GM12878 (cell line): ENCODE data around the gene CFI. TPM values are rescaled to one million over a fixed set of nuclear protein-coding genes. Genes with fewer than 3 reads are reported as not detected.

Experiments
- BCLAF1 ChIP-seq: fragments of 450-650 bp; IDR thresholded peaks from 2 replicates; pipeline ENCODE4 v1.6.1; 2017; ENCODE audit warnings: antibody characterized with exemption, mild to moderate bottlenecking, moderate library complexity
- CBFB ChIP-seq: IDR thresholded peaks from 2 replicates; pipeline ENCODE4 v1.6.1; 2016; ENCODE audit warnings: antibody characterized with exemption, low read depth
- E2F8 ChIP-seq: fragments of 450-650 bp; IDR thresholded peaks from 2 replicates; pipeline ENCODE4 v1.6.1; 2018; ENCODE audit warnings: mild to moderate bottlenecking, low read depth, moderate library complexity; ENCODE audit not compliant: partially characterized antibody
- ELK1 ChIP-seq: IDR thresholded peaks from 2 replicates; pipeline ENCODE4 v1.6.1; 2012; ENCODE audit warnings: low read depth, low read length, improper control_type of control experiment
- ESRRA ChIP-seq: IDR thresholded peaks from 2 replicates; pipeline ENCODE4 v1.6.1; 2012; ENCODE audit warnings: mild to moderate bottlenecking, low read length, improper control_type of control experiment
- IRF3 ChIP-seq: fragments of 450-650 bp; IDR thresholded peaks from 2 replicates; pipeline ENCODE4 v1.6.1; 2014; ENCODE audit warnings: mild to moderate bottlenecking
- IRF4 ChIP-seq: IDR thresholded peaks from 2 replicates; pipeline ENCODE4 v1.6.1; 2011; ENCODE audit warnings: low read depth, low read length
- MEF2B ChIP-seq: fragments of 450-650 bp; IDR thresholded peaks from 2 replicates; pipeline ENCODE4 v1.6.1; 2018; ENCODE audit warnings: mild to moderate bottlenecking, moderate library complexity; ENCODE audit not compliant: partially characterized antibody, poor library complexity, severe bottlenecking
- RBBP5 ChIP-seq: fragments of 200-600 bp; sonication (generic); conservative IDR thresholded peaks from 2 replicates; pipeline ENCODE4 v1.6.1; 2016
- RUNX3 ChIP-seq: IDR thresholded peaks from 2 replicates; pipeline ENCODE4 v1.6.1; 2012; ENCODE audit warnings: low read length, inconsistent platforms
- SMC3 ChIP-seq: IDR thresholded peaks from 2 replicates; pipeline ENCODE4 v1.6.1; 2011; ENCODE audit warnings: low read length, improper control_type of control experiment, borderline replicate concordance
- SUZ12 ChIP-seq: fragments of 200-600 bp; sonication (generic); IDR thresholded peaks from one replicate; pipeline ENCODE4 v1.6.1; 2018; ENCODE audit warnings: antibody characterized with exemption, mild to moderate bottlenecking; ENCODE audit not compliant: unreplicated experiment
- TCF12 ChIP-seq: IDR thresholded peaks from 2 replicates; pipeline ENCODE4 v1.6.1; 2011; ENCODE audit warnings: low read depth, mild to moderate bottlenecking, low read length
- WRNIP1 ChIP-seq: IDR thresholded peaks from 2 replicates; pipeline ENCODE4 v1.6.1; 2011; ENCODE audit warnings: low read depth, low read length, improper control_type of control experiment, borderline replicate concordance
- polyA plus RNA-seq, 11 experiments: library from polyadenylated mRNA; depleted of rRNA in 4 of 11; unstranded in 6 of 11; stranded (reverse) in 5 of 11; fragments of >200 nt; fragmentation: Nextera tagmentation in 4 of 11; fragmentation: Illumina TruSeq in 1 of 11; extraction: Ambion mirVana in 4 of 11; extraction: Trizol in 1 of 11; gene quantifications; 1 replicate in 1 of 11; 2 replicates in 10 of 11; pipeline versions ENCODE4 v1.2.1 to v1.2.3, GENCODE V29; 2011 to 2016; ENCODE audit warnings: inconsistent platforms in 2 of 11, missing spikeins in 2 of 11, low read depth in 1 of 11
- total RNA-seq, 4 experiments: library from RNA; depleted of rRNA in 3 of 4; stranded (reverse); fragments of >200 nt in 3 of 4; fragmentation: Illumina TruSeq in 1 of 4; extraction: Trizol in 1 of 4; gene quantifications; 2 replicates each; pipeline versions ENCODE4 v1.2.1 to v1.2.3, GENCODE V29; 2013 to 2021
- TF ChIP-seq, protein P1 (sequence below), 3 experiments: IDR thresholded peaks in 2 of 3; conservative IDR thresholded peaks in 1 of 3; 2 replicates each; pipeline ENCODE4 v1.5.1; 2011; ENCODE audit warnings: low read depth in 3 of 3, low read length in 3 of 3, mild to moderate bottlenecking in 3 of 3, control low read depth in 2 of 3, moderate library complexity in 2 of 3, inconsistent platforms in 1 of 3, mixed read lengths in 1 of 3; ENCODE audit not compliant: control insufficient read depth in 2 of 3, insufficient read depth in 1 of 3; ENCODE audit errors: extremely low read depth in 1 of 3
- TF ChIP-seq, protein P2 (sequence below): fragments of 450-650 bp; IDR thresholded peaks from 2 replicates; pipeline ENCODE4 v1.6.1; 2017; ENCODE audit warnings: mild to moderate bottlenecking, low read depth, inconsistent platforms; ENCODE audit not compliant: poor library complexity, severe bottlenecking

Gene CFI
- total and polyA plus RNA-seq, 10 of the 15 experiments (the other 5 are each of a cell fraction or from before 2014, with no cell fraction given) = 0.15 to 0.28 TPM; not detected in 8

DNA sequence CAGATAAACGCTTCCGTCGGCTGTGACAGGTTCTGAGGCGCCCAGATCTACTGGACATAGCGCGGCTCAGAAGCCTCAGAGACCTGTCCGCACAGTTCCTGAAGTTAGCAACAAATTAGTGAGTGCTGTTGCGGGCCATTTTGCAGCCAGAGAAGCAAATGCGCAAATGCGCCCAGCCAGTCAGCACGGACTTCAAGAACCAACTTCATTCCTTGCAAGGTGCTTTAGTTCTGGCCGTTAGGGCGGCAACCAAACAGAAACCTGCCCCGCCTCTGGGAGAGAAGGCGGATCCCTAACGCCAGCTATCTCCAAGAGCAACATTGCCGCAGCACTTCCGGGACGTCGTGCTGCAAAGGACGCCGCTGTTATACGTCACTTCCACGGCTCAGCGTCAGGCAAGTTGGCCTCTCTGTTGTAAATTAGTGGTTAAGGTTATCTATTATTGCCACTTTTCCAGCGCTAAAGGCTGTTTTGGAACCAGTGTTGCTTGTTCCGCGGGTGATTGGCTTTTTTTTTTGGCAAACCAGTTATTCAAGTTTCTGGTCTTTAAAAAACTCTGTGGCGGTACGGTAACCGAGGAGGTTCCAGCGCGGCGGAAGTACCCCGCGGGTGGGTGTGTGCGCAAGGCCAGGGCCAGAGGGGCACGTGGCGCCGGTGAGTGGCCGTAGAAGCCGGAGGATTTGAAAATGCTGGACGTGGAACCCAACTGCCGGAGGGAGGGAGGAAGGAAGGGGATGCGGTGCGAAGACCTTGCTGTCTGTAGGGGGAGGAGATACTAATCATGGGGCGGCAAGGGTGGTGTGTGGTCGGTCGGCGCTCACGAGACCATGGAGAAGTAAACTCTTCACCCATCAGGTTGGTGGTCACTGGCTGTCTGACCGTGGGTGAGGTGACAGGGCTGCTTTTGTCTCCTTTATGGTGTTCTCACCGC is 13.6 kb upstream of the CFI start, which contains the start of gene GAR1 (continued):
- TF ChIP-seq BCLAF1 = no peak
- TF ChIP-seq RUNX3 = peak; percentile 55
- no peak for TF ChIP-seq MEF2B
- peak; percentile 79 for TF ChIP-seq ELK1
- TF ChIP-seq, protein P1, sequence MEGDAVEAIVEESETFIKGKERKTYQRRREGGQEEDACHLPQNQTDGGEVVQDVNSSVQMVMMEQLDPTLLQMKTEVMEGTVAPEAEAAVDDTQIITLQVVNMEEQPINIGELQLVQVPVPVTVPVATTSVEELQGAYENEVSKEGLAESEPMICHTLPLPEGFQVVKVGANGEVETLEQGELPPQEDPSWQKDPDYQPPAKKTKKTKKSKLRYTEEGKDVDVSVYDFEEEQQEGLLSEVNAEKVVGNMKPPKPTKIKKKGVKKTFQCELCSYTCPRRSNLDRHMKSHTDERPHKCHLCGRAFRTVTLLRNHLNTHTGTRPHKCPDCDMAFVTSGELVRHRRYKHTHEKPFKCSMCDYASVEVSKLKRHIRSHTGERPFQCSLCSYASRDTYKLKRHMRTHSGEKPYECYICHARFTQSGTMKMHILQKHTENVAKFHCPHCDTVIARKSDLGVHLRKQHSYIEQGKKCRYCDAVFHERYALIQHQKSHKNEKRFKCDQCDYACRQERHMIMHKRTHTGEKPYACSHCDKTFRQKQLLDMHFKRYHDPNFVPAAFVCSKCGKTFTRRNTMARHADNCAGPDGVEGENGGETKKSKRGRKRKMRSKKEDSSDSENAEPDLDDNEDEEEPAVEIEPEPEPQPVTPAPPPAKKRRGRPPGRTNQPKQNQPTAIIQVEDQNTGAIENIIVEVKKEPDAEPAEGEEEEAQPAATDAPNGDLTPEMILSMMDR (IDR thresholded peaks at IDR 0.05 in 2 of 3, conservative IDR thresholded peaks at IDR 0.05 in 1 of 3; ENCODE audit: control insufficient read depth in 2 of 3, extremely low read depth in 1 of 3, insufficient read depth in 1 of 3, low read depth in 3 of 3, low read length in 3 of 3) = 0 out of 6 replicates have a peak, but pooled peaks of 1 of the 3 experiments have one; percentile 2
- TF ChIP-seq TCF12 = no peak
- TF ChIP-seq WRNIP1 = no peak
- no peak for TF ChIP-seq SMC3
- peak; percentile 89 for TF ChIP-seq E2F8
- peak; percentile 33; the same call in 1 of the 2 replicates for TF ChIP-seq IRF4
- no peak for TF ChIP-seq SUZ12
- TF ChIP-seq ESRRA = no peak
- peak; percentile 83; the same call in 1 of the 2 replicates for TF ChIP-seq CBFB
- no peak for TF ChIP-seq RBBP5
- TF ChIP-seq IRF3 = no peak
- TF ChIP-seq, protein P2, sequence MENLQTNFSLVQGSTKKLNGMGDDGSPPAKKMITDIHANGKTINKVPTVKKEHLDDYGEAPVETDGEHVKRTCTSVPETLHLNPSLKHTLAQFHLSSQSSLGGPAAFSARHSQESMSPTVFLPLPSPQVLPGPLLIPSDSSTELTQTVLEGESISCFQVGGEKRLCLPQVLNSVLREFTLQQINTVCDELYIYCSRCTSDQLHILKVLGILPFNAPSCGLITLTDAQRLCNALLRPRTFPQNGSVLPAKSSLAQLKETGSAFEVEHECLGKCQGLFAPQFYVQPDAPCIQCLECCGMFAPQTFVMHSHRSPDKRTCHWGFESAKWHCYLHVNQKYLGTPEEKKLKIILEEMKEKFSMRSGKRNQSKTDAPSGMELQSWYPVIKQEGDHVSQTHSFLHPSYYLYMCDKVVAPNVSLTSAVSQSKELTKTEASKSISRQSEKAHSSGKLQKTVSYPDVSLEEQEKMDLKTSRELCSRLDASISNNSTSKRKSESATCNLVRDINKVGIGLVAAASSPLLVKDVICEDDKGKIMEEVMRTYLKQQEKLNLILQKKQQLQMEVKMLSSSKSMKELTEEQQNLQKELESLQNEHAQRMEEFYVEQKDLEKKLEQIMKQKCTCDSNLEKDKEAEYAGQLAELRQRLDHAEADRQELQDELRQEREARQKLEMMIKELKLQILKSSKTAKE = no peak
